ENCODE data around the gene MYH7B. TPM values are rescaled to one million over a fixed set of nuclear protein-coding genes. Genes with fewer than 3 reads are reported as not detected.

Gene MYH7B
- total RNA-seq, 1 experiment from 2014 or later = 0.07 TPM

DNA sequence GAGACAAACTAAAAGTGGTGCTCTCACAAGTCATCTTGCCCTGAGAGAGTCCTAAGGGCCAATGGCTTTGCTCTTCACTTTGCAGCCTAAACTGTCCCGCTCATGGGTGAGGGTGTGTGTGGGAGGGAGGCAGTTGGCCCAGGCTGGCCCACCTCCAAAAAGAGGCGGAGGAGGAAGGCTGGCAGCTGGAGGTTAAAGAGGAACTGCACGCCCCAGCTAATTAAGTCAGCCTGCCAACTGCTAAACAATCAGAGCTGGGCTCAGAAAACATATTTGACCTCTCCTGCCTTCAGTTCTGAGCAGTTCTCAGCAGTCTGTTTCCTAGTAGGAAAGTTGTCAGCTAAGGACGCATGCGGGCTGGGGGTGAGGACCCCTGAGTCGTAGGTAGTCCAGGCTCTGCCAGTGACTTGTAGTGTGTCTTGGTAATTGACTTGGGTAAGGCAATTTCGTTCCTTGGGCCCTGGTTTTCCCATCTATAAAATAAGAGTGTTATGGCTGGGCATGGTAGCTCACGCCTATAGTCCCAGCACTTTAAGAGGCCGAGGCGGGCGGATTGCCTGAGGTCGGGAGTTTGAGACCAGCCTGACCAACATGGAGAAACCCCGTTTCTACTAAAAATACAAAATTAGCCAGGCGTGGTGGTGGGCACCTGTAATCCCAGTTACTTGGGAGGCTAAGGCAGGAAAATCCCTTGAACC, 17.1 kb upstream of the MYH7B start:
- no TSS peak for BruUV-seq (replicated peaks)
- Mint-ChIP-seq H3K27ac (ENCODE audit: low read depth, unreplicated experiment) (no peak overlapping the region), H3K4me3 (ENCODE audit: unreplicated experiment) (no peak overlapping the region), H3K4me1 (ENCODE audit: insufficient read depth, unreplicated experiment) (peaks cover 5% of the 10 kb centered on the region), H3K27me3 (ENCODE audit: insufficient read depth, unreplicated experiment) (no peaks in the 10 kb centered on the region), H3K36me3 (ENCODE audit: insufficient read depth, unreplicated experiment) (peaks cover 62% of the 10 kb centered on the region), H3K9me3 (ENCODE audit: unreplicated experiment) (no peaks in the 10 kb centered on the region)
- CTCF ChIA-PET = interaction anchor here (0.5 to 2.1 kb wide), 3 partner anchors 14 to 1243 kb away, joined by 3 to 7 read pairs (median 4); no protein-coding TSS in a partner anchor
- TF ChIP-seq, protein P1, sequence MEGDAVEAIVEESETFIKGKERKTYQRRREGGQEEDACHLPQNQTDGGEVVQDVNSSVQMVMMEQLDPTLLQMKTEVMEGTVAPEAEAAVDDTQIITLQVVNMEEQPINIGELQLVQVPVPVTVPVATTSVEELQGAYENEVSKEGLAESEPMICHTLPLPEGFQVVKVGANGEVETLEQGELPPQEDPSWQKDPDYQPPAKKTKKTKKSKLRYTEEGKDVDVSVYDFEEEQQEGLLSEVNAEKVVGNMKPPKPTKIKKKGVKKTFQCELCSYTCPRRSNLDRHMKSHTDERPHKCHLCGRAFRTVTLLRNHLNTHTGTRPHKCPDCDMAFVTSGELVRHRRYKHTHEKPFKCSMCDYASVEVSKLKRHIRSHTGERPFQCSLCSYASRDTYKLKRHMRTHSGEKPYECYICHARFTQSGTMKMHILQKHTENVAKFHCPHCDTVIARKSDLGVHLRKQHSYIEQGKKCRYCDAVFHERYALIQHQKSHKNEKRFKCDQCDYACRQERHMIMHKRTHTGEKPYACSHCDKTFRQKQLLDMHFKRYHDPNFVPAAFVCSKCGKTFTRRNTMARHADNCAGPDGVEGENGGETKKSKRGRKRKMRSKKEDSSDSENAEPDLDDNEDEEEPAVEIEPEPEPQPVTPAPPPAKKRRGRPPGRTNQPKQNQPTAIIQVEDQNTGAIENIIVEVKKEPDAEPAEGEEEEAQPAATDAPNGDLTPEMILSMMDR (IDR thresholded peaks at IDR 0.05; ENCODE audit: unreplicated experiment) = no peak
- intact Hi-C loops (cut with micrococcal nuclease) = no loop called here
- peak; percentile 60 for DNase-seq (ENCODE audit: unreplicated experiment)
- POLR2A ChIA-PET = interaction anchor here (2.0 kb wide), 1 partner anchor 16 kb away, joined by 7 read pairs; no protein-coding TSS in a partner anchor

GRCh38 chr20:34940081-34940481, 15.6 kb upstream of the MYH7B start:
- Mint-ChIP-seq H3K9me3 (ENCODE audit: unreplicated experiment) (no peaks in the 10 kb centered on the region), H3K36me3 (ENCODE audit: insufficient read depth, unreplicated experiment) (peaks cover 61% of the 10 kb centered on the region), H3K4me1 (ENCODE audit: insufficient read depth, unreplicated experiment) (peaks cover 15% of the 10 kb centered on the region), H3K27ac (ENCODE audit: low read depth, unreplicated experiment) (no peak overlapping the region), H3K4me3 (ENCODE audit: unreplicated experiment) (no peak overlapping the region), H3K27me3 (ENCODE audit: insufficient read depth, unreplicated experiment) (no peaks in the 10 kb centered on the region)
- ChIA-PET POLR2A (interaction anchor here (1.4 to 2.0 kb wide), 3 partner anchors 11 to 64 kb away, joined by 4 to 7 read pairs (median 5); partner anchors contain the start of gene ACSS2), CTCF (interaction anchor here (0.5 to 7.4 kb wide), 3 partner anchors 16 to 103 kb away, joined by 3 to 50 read pairs (median 4); partner anchors contain the start of genes ACSS2, GGT7, GSS and MYH7B)
- TF ChIP-seq, protein P1 (IDR thresholded peaks at IDR 0.05; ENCODE audit: unreplicated experiment) = no peak
- intact Hi-C loops (cut with micrococcal nuclease) = no loop called here
- DNase-seq (ENCODE audit: unreplicated experiment) = no peak
- no TSS peak for BruUV-seq (replicated peaks)

- no peak overlapping the region for H3K4me3 Mint-ChIP-seq (ENCODE audit: unreplicated experiment)
- intact Hi-C loops (cut with micrococcal nuclease) = no loop called here
- TF ChIP-seq, protein P1 (IDR thresholded peaks at IDR 0.05; ENCODE audit: unreplicated experiment) = no peak
- H3K27ac Mint-ChIP-seq (ENCODE audit: low read depth, unreplicated experiment) = no peak overlapping the region
- peaks cover 54% of the 10 kb centered on the region for H3K36me3 Mint-ChIP-seq (ENCODE audit: insufficient read depth, unreplicated experiment)
- ChIA-PET CTCF (interaction anchor here (0.6 to 7.4 kb wide), 4 partner anchors 9 to 67 kb away, joined by 3 to 50 read pairs (median 4); partner anchors contain the start of genes ACSS2, GGT7, GSS and MYH7B), POLR2A (interaction anchor here (0.6 to 1.5 kb wide), 3 partner anchors 12 to 65 kb away, joined by 3 to 5 read pairs (median 4); partner anchors contain the start of gene ACSS2)
- no peaks in the 10 kb centered on the region for H3K9me3 Mint-ChIP-seq (ENCODE audit: unreplicated experiment)
- H3K27me3 Mint-ChIP-seq (ENCODE audit: insufficient read depth, unreplicated experiment) = no peaks in the 10 kb centered on the region
- DNase-seq (ENCODE audit: unreplicated experiment) = peak; percentile 31
- H3K4me1 Mint-ChIP-seq (ENCODE audit: insufficient read depth, unreplicated experiment) = peaks cover 23% of the 10 kb centered on the region
- no TSS peak for BruUV-seq (replicated peaks)
Measured at GRCh38 chr20:34941226-34941625, 14.4 kb upstream of the MYH7B start.

DNA sequence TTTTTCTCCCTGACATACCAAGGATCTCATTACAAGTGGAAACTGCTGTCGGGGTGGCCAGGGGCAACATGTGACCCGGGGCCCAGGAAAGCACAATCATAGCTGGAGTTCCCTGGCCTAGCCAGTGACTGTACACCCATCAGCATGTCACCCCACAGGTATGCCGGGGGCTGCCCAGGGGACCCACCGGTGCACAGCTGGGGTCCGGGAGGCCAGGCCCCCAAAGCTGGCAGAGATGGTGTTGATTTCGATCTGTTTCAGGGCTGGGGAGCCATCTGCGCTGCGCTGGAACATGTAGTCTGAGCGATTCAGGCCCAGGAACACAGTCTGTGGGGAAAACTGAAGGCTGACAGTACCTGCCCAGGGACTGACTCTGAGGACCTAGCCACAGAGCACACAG, 13.4 kb upstream of the MYH7B start:
- H3K4me3 Mint-ChIP-seq (ENCODE audit: unreplicated experiment) = no peak overlapping the region
- no peaks in the 10 kb centered on the region for H3K9me3 Mint-ChIP-seq (ENCODE audit: unreplicated experiment)
- intact Hi-C loops (cut with micrococcal nuclease) = no loop called here
- no peak overlapping the region for H3K27ac Mint-ChIP-seq (ENCODE audit: low read depth, unreplicated experiment)
- CTCF ChIA-PET = interaction anchor here (0.6 to 7.4 kb wide), 3 partner anchors 8 to 154 kb away, joined by 3 to 50 read pairs (median 3); partner anchors contain the start of genes ACSS2 and GGT7
- POLR2A ChIA-PET = interaction anchor here (0.7 to 2.8 kb wide), 2 partner anchors 66 to 68 kb away, joined by 3 to 16 read pairs; partner anchors contain the start of gene ACSS2
- BruUV-seq (replicated peaks) = no TSS peak
- no peak for DNase-seq (ENCODE audit: unreplicated experiment)
- peaks cover 24% of the 10 kb centered on the region for H3K4me1 Mint-ChIP-seq (ENCODE audit: insufficient read depth, unreplicated experiment)
- TF ChIP-seq, protein P1 (IDR thresholded peaks at IDR 0.05; ENCODE audit: unreplicated experiment) = no peak
- peaks cover 50% of the 10 kb centered on the region for H3K36me3 Mint-ChIP-seq (ENCODE audit: insufficient read depth, unreplicated experiment)
- no peaks in the 10 kb centered on the region for H3K27me3 Mint-ChIP-seq (ENCODE audit: insufficient read depth, unreplicated experiment)
